ENCODE results near the gene B4GALT1.
A peak's percentile ranks its signal among the peaks of the same experiment; 100 is the strongest.
"Not testable (repeated sequence)": the region's sequence is repeated elsewhere in the genome, so short reads cannot be mapped to it uniquely, and the experiment has no call there.

Gene B4GALT1

GRCh38 chr9:33184963-33185362, 17.8 kb upstream of the B4GALT1 start:
- DNase-seq (ENCODE audit: low spot score), result no peak

DNA sequence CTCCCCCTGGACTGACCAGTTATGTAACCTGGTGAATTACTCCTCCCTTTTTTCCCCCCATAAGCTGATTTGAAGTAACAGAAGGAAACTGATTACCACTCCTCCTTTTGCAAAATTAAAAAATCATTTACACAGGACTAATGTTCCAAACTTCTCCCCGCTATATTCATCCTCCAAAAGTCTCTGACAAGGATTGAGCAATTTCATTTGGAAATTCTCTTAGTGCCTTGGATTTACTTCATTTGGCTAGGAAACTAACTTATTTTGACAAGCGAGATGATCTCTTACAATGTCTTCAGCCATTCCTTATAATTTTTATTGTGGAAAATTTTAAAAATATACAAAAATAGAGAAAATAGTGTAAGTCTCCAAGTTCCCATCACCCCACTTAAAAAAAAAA, 15.4 kb upstream of the B4GALT1 start:
- no peak for DNase-seq (ENCODE audit: low spot score)

- no peak for DNase-seq (ENCODE audit: low spot score)
These were observed 13.5 kb upstream of the B4GALT1 start for GRCh38 chr9:33180526-33181184.

GRCh38 chr9:33178972-33179697, 12.0 kb upstream of the B4GALT1 start:
- no peak for DNase-seq (ENCODE audit: low spot score)

DNA sequence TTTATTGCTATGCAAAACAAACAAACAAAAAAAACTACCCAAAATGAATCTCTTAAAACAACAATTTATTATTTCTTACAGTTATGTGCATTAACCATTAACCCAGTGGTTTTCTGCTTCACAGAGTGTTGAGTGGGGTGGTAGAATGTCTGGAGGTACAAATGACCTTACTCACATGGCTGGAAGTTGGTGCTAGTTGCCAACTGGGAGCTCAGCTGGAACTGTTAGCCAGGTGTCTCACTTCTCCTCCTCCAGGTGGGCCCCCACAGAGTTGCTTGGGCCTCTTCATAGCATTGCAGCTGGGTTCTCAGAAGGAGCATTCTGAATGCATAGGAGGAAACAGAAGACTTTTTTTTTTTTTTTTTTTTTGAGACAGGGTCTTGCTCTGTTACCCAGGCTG, 10.5 kb upstream of the B4GALT1 start:
- DNase-seq (ENCODE audit: low spot score), result no peak

DNA sequence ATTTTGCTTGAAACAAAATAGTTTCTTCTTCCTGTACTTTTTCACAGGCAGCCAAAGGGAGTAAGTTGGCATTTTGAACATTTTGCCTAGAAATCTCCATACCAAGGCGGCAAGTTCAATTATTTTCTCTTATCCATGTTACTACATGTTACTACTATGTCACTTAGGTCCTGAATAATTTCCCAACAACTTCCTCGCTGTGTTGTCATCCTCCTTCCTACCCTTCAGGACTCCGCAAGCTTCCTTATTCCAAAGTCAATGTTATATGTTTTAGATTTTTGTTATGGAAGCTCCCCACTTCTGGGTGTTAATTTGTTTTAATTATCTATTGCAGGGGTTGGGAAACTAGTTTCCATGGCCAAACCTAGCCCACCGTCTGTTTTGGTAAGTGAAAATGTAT, 9.9 kb upstream of the B4GALT1 start:
- no peak for DNase-seq (ENCODE audit: low spot score)

DNA sequence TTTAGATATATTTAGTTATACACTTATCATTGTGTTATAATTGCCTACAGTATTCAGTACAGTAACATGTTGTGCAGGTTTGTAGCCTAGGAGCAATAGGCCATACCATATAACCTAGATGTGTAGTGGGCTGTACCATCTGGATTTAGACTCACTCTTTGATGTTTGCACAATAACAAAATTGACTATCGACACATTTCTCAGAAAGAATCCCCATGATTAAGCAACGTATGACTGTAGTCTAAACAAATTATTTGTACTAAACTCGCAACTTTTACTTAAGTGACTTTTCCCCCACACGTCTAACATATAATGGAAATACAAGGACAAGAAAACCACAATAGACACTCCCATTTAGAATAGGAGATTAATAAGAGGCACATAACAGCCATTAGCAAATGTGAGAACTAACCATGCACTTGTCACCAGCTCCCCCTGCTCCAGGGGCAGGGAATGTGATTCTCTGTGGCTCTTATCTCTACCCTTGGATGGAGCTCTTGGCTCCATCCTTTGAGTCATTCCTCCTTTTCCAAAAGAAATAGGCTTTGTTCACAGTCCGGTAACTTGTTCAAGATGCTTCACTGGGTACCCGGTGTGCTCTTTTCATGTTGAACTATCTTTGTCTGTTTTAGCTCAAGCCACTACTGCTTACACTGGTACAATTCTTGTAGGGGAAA, 8.7 kb upstream of the B4GALT1 start:
- no peak for DNase-seq (ENCODE audit: low spot score)

GRCh38 chr9:33172256-33173238, 5.4 kb upstream of the B4GALT1 start:
- DNase-seq (ENCODE audit: low spot score), result no peak

GRCh38 chr9:33170464-33171415, 3.6 kb upstream of the B4GALT1 start:
- peak; percentile 56 for DNase-seq (ENCODE audit: low spot score)

DNA sequence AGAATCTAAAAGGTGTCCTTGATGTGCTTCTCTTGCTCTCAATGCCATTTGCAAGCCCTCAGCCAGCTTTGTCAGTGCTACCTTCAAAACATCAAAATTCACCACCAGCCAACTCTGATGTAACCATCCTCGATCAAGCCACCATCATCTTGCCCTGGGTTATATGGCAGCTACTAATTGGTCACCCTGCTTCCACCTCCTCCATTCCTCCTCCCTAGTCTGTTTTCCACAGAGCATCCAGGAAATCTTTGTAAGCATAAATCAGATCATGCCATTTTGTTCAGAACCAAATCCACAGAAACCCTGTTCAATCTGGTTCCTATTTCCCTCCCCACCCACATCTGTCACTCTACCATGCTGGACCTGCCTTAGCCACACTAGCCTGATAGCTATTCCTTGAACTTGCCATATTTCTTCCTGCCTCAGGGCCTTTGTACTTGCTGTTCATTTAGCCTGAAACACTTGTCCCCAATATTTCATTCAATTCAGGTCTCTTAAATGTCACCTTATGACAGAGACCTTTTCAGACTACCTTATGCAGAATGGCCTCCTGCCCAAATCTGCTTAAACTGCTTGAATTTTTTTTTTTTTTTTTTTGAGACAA, 1.9 kb upstream of the B4GALT1 start:
- no peak for DNase-seq (ENCODE audit: low spot score)

GRCh38 chr9:33167972-33168461, 881 bp upstream of the B4GALT1 start:
- DNase-seq (ENCODE audit: low spot score), result no peak

DNA sequence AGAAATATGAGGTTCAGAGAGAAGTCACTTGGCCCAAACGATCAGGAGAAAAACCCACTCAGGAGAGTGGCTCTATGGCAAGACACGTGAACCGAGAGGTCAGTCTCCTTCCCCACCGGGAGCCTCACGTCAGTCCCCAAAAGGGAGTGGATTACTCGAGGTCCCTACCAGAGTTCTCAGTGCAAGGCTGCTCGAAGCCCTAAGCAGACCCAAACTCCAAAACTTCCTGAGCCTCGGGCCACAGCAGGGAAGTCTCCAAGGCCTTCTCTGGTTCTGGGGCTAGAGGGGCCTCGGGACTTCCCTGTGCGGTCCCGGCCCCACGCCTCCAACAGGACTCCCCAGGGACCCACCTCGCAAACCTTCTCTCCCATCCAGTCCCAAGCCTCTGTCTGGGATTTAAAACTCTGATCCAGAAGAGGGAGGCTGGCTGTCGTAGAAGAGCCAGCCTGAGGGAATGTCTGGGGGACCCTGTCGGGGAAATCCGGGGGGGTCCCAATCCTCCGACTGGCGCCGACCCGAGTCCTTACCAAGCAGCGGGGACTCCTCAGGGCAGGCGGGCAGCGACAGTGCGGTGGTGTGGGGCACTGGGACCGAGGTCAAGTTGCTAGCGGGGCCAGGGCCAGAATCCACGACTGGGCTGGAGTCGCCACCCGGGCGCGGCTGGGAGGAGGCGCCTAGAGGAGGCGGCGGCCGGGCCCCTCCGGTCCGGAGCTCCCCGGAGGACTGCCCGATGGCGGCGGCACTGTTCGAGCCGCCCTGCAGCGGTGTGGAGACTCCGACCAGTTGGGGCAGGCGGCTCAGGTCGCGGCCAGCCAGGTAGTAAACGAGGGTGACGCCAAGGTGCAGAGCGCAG, 679 bp downstream of the B4GALT1 start:
- DNase-seq (ENCODE audit: low spot score), result peak; percentile 62

GRCh38 chr9:33165263-33166151, 1.6 kb downstream of the B4GALT1 start:
- DNase-seq (ENCODE audit: low spot score), result peak; percentile 91

DNA sequence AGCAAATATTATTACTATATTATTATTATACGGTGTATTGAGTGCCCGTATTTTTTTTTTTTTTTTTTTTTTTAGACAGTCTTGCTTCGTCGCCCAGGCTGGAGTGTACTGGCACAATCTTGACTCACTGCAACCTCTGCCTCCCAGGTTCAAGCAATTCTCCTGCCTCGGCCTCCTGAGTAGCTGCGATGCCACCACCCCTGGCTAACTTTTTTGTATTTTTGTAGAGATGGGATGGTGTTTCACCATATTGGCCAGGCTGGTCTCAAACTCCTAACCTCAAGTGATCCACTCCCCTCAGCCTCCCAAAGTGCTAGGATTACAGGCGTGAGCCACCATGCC, 2.2 kb downstream of the B4GALT1 start:
- DNase-seq (ENCODE audit: low spot score), result not testable (repeated sequence)

DNA sequence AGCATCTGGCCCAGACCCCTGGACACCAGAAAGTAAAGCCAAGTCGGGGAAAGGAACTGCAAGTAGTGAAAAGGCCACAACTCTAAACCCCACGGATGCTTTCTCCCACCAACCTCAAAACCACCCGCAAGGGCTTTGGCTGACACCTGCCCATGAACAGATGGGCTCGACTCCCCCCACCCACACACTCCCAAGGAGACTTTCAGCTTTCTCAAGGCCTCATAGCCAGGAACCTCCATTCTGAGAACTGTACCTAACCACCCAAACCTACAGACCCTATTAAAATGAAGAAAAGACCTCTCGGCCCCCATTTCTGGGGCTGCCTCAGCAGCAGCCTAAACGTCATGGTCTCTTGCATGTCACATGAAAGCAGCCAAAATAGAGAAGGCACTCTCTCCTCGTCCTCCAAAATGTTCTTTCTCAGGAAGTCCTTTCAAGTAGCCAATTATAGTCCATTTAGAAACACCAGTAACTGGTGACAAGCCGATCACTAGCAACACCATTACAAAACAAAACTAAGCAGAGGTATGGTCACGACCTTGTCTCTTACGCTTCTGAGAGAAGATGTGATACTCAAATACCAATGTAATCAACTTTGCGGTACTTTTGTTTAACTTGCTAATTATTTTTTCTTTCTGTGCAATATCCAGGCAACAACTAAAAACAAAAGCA, 2.9 kb downstream of the B4GALT1 start:
- no peak for DNase-seq (ENCODE audit: low spot score)

- no peak for DNase-seq (ENCODE audit: low spot score)
These were observed 3.6 kb downstream of the B4GALT1 start for GRCh38 chr9:33163433-33164137.

GRCh38 chr9:33162721-33163311, 4.3 kb downstream of the B4GALT1 start:
- no peak for DNase-seq (ENCODE audit: low spot score)
